Fibroblast of villous mesenchyme (primary cell): Measurements from ENCODE around the gene OTOL1. TPM values are rescaled to one million over a fixed set of nuclear protein-coding genes. Genes with fewer than 3 reads are reported as not detected.
A peak's percentile ranks its signal among the peaks of the same experiment; 100 is the strongest.

ENCODE experiments used
- DNase-seq: peaks from one replicate; pipeline ENCODE4 v3.0.0-alpha.2; 2010; ENCODE audit warnings: low read depth
- H3K4me3 ChIP-seq: 2 replicates; pipeline ENCODE4 v1.5.1; 2011; ENCODE audit warnings: low read depth, mild to moderate bottlenecking, low read length
- CTCF ChIP-seq: IDR thresholded peaks from 2 replicates; pipeline ENCODE4 v1.5.1; 2012; ENCODE audit warnings: low read depth, mild to moderate bottlenecking, low read length; ENCODE audit not compliant: insufficient read depth
- total RNA-seq: library from RNA; depleted of rRNA; stranded (reverse); fragments of >200 nt; gene quantifications from 2 replicates; pipeline ENCODE4 v1.2.3, GENCODE V29; 2012

OTOL1 gene
- total RNA-seq, 1 donor = not detected

DNA sequence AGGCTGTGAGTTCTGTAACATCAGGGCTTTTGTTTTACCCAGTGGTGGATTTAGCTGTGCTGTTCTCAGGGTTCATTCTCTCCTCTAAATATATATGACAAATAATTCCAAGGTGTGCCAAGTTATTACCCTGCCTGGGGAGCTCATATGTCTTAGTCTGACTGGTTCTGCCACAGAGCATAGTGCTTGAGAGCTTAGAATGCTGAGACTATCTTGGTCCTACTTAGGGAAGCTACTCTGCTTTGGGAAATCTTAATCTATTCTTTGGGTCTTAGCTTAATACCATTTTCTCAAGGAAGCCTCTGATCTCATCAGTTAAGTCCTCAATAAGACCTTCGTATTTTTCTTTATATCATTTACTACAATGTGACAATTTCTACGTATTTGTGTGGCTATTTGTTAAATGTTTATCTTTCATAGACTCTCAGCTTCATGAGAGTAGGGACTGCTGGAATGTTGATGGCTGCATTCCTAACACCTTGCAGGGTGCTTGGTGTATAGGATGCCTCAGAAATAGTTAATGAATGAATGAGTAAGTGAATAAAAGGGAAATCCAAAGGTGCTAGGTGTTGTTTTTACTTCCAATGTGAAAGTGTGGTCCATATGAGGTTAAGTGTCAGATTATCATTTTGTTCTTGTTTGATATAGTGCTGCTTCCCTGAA is 1.8 kb downstream of the OTOL1 start:
- TF ChIP-seq CTCF = no peak
- no peak for DNase-seq
- no peak overlapping the region for H3K4me3 ChIP-seq

GRCh38 chr3:161500068-161500796 is 3.6 kb downstream of the OTOL1 start:
- H3K4me3 ChIP-seq = no peak overlapping the region
- DNase-seq = peak; percentile 1
- no peak for TF ChIP-seq CTCF

GRCh38 chr3:161503271-161503670 is 6.7 kb downstream of the OTOL1 start:
- no peak overlapping the region for H3K4me3 ChIP-seq
- no peak for TF ChIP-seq CTCF
- no peak for DNase-seq

DNA sequence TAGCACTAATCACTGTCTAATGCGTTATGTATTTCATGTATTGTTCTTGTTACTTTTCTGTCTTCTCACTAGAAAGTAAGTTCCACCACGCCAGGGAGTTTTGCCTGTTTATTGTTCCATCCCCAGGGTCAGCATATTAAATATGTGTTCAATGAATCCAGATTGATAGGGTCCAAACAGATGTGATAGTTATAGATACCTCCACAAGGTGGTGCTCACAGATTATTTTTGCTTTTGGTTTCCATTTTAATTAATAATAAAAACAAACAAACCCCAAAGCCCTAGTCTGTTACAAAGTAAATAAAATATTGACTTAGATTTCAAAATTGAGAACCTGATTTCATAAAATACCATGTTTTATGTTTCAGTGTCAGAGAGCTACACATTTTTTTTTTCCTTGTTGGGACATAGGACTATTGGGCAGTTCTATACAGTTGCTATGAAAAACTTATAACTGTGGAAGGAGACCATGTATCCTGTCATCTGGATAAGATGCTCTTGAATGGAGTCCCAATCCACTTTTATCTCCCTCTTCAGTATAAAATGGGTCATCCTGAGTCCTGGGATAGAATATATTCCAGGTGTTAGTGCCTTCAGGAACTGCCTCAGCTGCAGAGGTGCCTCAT is 12.4 kb downstream of the OTOL1 start:
- TF ChIP-seq CTCF = peak; percentile 37
- no peak overlapping the region for H3K4me3 ChIP-seq
- peak; percentile 7 for DNase-seq

GRCh38 chr3:161510510-161511260 is 14.1 kb downstream of the OTOL1 start:
- DNase-seq = no peak
- TF ChIP-seq CTCF = no peak

DNA sequence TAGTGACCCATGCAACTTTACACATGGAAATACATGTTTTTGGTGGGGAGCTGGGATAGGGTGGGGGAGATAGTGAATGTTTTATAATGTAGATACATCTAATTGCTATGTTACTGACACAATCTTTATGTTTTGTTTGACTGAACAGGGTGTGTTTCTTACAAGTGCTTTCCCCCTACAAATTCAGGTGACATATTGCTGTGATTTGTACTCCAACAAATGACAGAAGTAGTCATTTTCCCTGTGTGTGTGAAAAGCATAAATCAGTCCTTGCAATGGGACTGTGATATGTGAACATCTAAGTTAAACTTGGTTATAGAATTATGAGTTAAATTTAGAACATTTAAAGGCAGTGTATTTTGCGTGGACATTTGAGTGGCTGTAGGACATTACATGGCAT is 27.3 kb downstream of the OTOL1 start:
- H3K4me3 ChIP-seq = no peak overlapping the region
- no peak for DNase-seq

More at GRCh38 chr3:161510510-161511260, 14.1 kb downstream of the OTOL1 start:
- no peak overlapping the region for H3K4me3 ChIP-seq

More for the DNA sequence above, 27.3 kb downstream of the OTOL1 start:
- no peak for TF ChIP-seq CTCF
